NCI-H128 (cell line): ENCODE data around the gene LYZL4.

Source experiments
- DNase-seq: peaks from one replicate; lab custom pipeline; 2025; ENCODE audit not compliant: unreplicated experiment; lab: John Stamatoyannopoulos, UW

Gene LYZL4

GRCh38 chr3:42375121-42375800, 35.1 kb downstream of the LYZL4 start:
- no peak for DNase-seq

GRCh38 chr3:42371776-42372175, 38.6 kb downstream of the LYZL4 start:
- no peak for DNase-seq

GRCh38 chr3:42369832-42370231, 40.6 kb downstream of the LYZL4 start:
- DNase-seq, result no peak

GRCh38 chr3:42369304-42369703, 41.1 kb downstream of the LYZL4 start:
- DNase-seq, result no peak

- DNase-seq, result no peak
These were observed 41.5 kb downstream of the LYZL4 start for GRCh38 chr3:42368861-42369260.

- DNase-seq, result no peak
These were observed 42.5 kb downstream of the LYZL4 start for GRCh38 chr3:42367903-42368302.

GRCh38 chr3:42366550-42366949, 43.9 kb downstream of the LYZL4 start:
- DNase-seq, result no peak

- no peak for DNase-seq
These were observed 53.1 kb downstream of the LYZL4 start for GRCh38 chr3:42357335-42357734.

GRCh38 chr3:42355612-42356011, 54.8 kb downstream of the LYZL4 start:
- no peak for DNase-seq

- no peak for DNase-seq
These were observed 56.8 kb downstream of the LYZL4 start for GRCh38 chr3:42353631-42354030.

GRCh38 chr3:42351207-42351606, 59.2 kb downstream of the LYZL4 start:
- no peak for DNase-seq

GRCh38 chr3:42349765-42350594, 60.4 kb downstream of the LYZL4 start:
- no peak for DNase-seq

- DNase-seq, result no peak
These were observed 62.5 kb downstream of the LYZL4 start for GRCh38 chr3:42347928-42348327.
